Smooth muscle cell (in vitro differentiated cells): ENCODE results near the gene LMTK3. TPM values are rescaled to one million over a fixed set of nuclear protein-coding genes. Genes with fewer than 3 reads are reported as not detected.

Experiments used
- DNase-seq: peaks from one replicate; lab custom pipeline; 2025; ENCODE audit not compliant: unreplicated experiment; lab: John Stamatoyannopoulos, UW
- H2AFZ ChIP-seq: fragments of 200-600 bp; sonication (generic); 2 replicates; pipeline ENCODE4 v1.6.0; 2016; ENCODE audit warnings: antibody characterized with exemption, low read depth, mild to moderate bottlenecking
- H3F3A ChIP-seq: fragments of 200-600 bp; sonication (generic); 2 replicates; pipeline ENCODE4 v1.6.0; 2017; ENCODE audit warnings: antibody characterized with exemption, low read depth
- H3K27ac ChIP-seq: fragments of 200-600 bp; sonication (generic); 2 replicates; pipeline ENCODE4 v1.5.1; 2016; ENCODE audit warnings: low read depth, mild to moderate bottlenecking
- H3K27me3 ChIP-seq: fragments of 200-600 bp; sonication (generic); 2 replicates; pipeline ENCODE4 v1.6.1; 2016; ENCODE audit warnings: low read depth, mild to moderate bottlenecking
- H3K36me3 ChIP-seq: fragments of 200-600 bp; sonication (generic); 2 replicates; pipeline ENCODE4 v1.5.1; 2016; ENCODE audit warnings: low read depth
- H3K4me1 ChIP-seq: fragments of 200-600 bp; sonication (generic); 2 replicates; pipeline ENCODE4 v1.5.1; 2016; ENCODE audit warnings: low read depth
- H3K4me2 ChIP-seq: fragments of 200-600 bp; sonication (generic); 2 replicates; pipeline ENCODE4 v1.6.0; 2016; ENCODE audit warnings: mild to moderate bottlenecking
- H3K4me3 ChIP-seq: fragments of 200-600 bp; sonication (generic); 2 replicates; pipeline ENCODE4 v1.5.1; 2016; ENCODE audit warnings: mild to moderate bottlenecking
- H3K79me2 ChIP-seq: fragments of 200-600 bp; sonication (generic); 2 replicates; pipeline ENCODE4 v1.6.0; 2016; ENCODE audit warnings: low read depth, mild to moderate bottlenecking
- H3K9ac ChIP-seq: fragments of 200-600 bp; sonication (generic); 2 replicates; pipeline ENCODE4 v1.6.0; 2016; ENCODE audit warnings: low read depth
- H3K9me3 ChIP-seq: fragments of 200-600 bp; sonication (generic); replicated peaks from 2 replicates; pipeline ENCODE4 v1.5.1; 2016; ENCODE audit warnings: low read depth
- H4K20me1 ChIP-seq: fragments of 200-600 bp; sonication (generic); 2 replicates; pipeline ENCODE4 v1.6.0; 2016; ENCODE audit warnings: low read depth
- CTCF ChIP-seq: fragments of 200-600 bp; sonication (generic); IDR thresholded peaks from 2 replicates; pipeline ENCODE4 v1.5.1; 2017; ENCODE audit warnings: borderline replicate concordance, mild to moderate bottlenecking, antibody characterized with exemption; ENCODE audit not compliant: insufficient read depth, poor library complexity, severe bottlenecking
- WGBS: methylation state at CpG from one replicate; pipeline ENCODE4 v1.1.7; 2016; ENCODE audit warnings: low lambda C conversion rate; 5-methylcytosine and 5-hydroxymethylcytosine counted together
- polyA plus RNA-seq: library from polyadenylated mRNA; unstranded; fragments of >200 nt; fragmentation: Nextera tagmentation; extraction: Ambion mirVana; gene quantifications from 2 replicates; pipeline ENCODE4 v1.2.1, GENCODE V29; 2016
- total RNA-seq: library from RNA; depleted of rRNA; stranded (reverse); fragments of >200 nt; gene quantifications from 2 replicates; pipeline ENCODE4 v1.2.3, GENCODE V29; 2014

Gene LMTK3
- total and polyA plus RNA-seq, 2 experiments from 2014 or later, result 0.66 to 3.1 TPM

DNA sequence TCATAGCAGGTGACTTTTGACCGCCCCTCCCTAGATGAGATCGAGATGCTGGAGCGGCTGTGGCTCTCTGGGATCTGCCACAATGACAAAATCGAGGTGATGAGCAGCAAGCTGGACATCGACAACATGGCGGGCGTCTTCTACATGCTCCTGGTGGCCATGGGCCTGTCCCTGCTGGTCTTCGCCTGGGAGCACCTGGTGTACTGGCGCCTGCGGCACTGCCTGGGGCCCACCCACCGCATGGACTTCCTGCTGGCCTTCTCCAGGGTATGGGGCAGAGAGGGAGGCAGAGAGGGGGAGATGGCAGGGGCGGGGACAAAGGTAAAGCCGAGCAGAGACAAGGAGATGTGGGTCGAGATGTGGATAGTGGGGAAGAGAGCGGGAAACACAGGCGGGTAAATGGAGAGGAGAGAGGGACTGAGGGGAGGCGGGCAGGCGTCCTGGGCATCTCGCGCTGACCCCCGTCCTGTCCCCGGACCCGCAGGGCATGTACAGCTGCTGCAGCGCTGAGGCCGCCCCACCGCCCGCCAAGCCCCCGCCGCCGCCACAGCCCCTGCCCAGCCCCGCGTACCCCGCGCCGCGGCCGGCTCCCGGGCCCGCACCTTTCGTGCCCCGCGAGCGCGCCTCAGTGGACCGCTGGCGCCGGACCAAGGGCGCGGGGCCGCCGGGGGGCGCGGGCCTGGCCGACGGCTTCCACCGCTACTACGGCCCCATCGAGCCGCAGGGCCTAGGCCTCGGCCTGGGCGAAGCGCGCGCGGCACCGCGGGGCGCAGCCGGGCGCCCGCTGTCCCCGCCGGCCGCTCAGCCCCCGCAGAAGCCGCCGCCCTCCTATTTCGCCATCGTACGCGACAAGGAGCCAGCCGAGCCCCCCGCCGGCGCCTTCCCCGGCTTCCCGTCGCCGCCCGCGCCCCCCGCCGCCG, 69.3 kb downstream of the LMTK3 start:
- TF ChIP-seq CTCF, result no peak
- no peak overlapping the region for H3K4me2 ChIP-seq
- H3K9me3 ChIP-seq, result no peaks in the 10 kb centered on the region
- H3K9ac ChIP-seq, result no peak overlapping the region
- H3K79me2 ChIP-seq, result peaks cover 12% of the 10 kb centered on the region
- no peaks in the 10 kb centered on the region for H3K36me3 ChIP-seq
- WGBS, result 93% methylated on average over 21 of the region's 94 CpGs
- no peak for DNase-seq
- H3K27ac ChIP-seq, result no peak overlapping the region
- no peak overlapping the region for H3K4me3 ChIP-seq
- H2AFZ ChIP-seq, result no peak overlapping the region
- H3K27me3 ChIP-seq, result no peaks in the 10 kb centered on the region
- H3K4me1 ChIP-seq, result peaks cover 13% of the 10 kb centered on the region
- H4K20me1 ChIP-seq, result no peaks in the 10 kb centered on the region
- H3F3A ChIP-seq, result peaks cover 5% of the 10 kb centered on the region

DNA sequence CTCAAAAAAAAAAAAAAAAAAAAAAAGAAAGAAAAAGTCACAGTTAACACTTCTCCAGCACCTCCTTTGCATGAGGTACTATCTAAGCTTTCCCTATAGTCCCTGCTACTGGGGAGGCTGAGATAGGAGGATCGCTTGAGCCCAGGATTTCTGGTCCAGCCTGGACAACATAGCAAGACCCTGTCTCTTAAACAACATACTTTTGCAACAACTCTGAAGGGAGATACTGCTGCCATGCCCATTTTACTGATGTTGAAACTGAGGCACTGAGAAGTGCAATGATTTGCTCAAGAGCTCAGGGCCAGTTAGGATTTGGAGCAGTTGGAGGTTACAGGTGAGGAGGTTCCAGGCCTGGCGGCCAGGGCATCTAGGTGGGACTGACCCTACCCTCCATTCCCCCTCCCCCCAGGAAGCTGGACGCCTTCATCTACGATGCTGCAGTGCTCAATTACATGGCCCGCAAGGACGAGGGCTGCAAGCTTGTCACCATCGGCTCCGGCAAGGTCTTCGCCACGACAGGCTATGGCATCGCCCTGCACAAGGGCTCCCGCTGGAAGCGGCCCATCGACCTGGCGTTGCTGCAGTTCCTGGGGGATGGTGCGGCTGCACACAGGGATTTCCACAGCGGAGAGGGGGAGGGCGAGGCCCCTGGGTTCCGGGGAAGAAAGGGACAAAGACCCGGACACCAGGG, 70.1 kb downstream of the LMTK3 start:
- Histone ChIP-seq H3F3A (peaks cover 5% of the 10 kb centered on the region), H4K20me1 (no peaks in the 10 kb centered on the region)
- TF ChIP-seq CTCF, result no peak

GRCh38 chr19:48436586-48436985, 75.0 kb downstream of the LMTK3 start:
- H3K9me3 ChIP-seq, result no peaks in the 10 kb centered on the region
- no peak overlapping the region for H3K4me3 ChIP-seq
- H3K4me1 ChIP-seq, result no peaks in the 10 kb centered on the region
- no peak for TF ChIP-seq CTCF
- H3K27ac ChIP-seq, result no peak overlapping the region
- no peak overlapping the region for H3K4me2 ChIP-seq
- H3K79me2 ChIP-seq, result no peaks in the 10 kb centered on the region
- H4K20me1 ChIP-seq, result no peaks in the 10 kb centered on the region
- H2AFZ ChIP-seq, result no peak overlapping the region
- WGBS, result 92% methylated on average over 5 of the region's 5 CpGs
- no peak for DNase-seq
- H3K27me3 ChIP-seq, result no peaks in the 10 kb centered on the region
- no peaks in the 10 kb centered on the region for H3F3A ChIP-seq
- H3K36me3 ChIP-seq, result no peaks in the 10 kb centered on the region
- H3K9ac ChIP-seq, result no peak overlapping the region

More for the DNA sequence above, 70.1 kb downstream of the LMTK3 start:
- WGBS, result 96% methylated on average over 19 of the region's 20 CpGs
- no peaks in the 10 kb centered on the region for H3K9me3 ChIP-seq
- peaks cover 12% of the 10 kb centered on the region for H3K4me1 ChIP-seq
- H3K79me2 ChIP-seq, result peaks cover 6% of the 10 kb centered on the region
- no peaks in the 10 kb centered on the region for H3K27me3 ChIP-seq
- no peak overlapping the region for H3K4me2 ChIP-seq
- H3K27ac ChIP-seq, result no peak overlapping the region
- DNase-seq, result no peak
- no peak overlapping the region for H2AFZ ChIP-seq
- H3K36me3 ChIP-seq, result no peaks in the 10 kb centered on the region
- no peak overlapping the region for H3K9ac ChIP-seq
- H3K4me3 ChIP-seq, result no peak overlapping the region

Other genes with a start within 250 kb of the LMTK3 start
- 0.22 and 1.5 TPM in 2 replicates for gene ZNF114, start 241.8 kb downstream of the LMTK3 start, total RNA-seq
- 0.67 and 3.2 TPM in 2 replicates for gene ZNF114, start 241.8 kb downstream of the LMTK3 start, polyA plus RNA-seq
- gene EMP3, start 186.3 kb downstream of the LMTK3 start, total RNA-seq, result 74.5 and 95.2 TPM in 2 replicates
- gene EMP3, start 186.3 kb downstream of the LMTK3 start, polyA plus RNA-seq, result 424 and 458 TPM in 2 replicates
- 3.0 and 3.8 TPM in 2 replicates for gene TMEM143, start 147.9 kb downstream of the LMTK3 start, total RNA-seq
- 11.2 and 18.7 TPM in 2 replicates for gene TMEM143, start 147.9 kb downstream of the LMTK3 start, polyA plus RNA-seq
- gene SYNGR4, start 147.5 kb downstream of the LMTK3 start, total RNA-seq, result not detected in 2 replicates
- gene SYNGR4, start 147.5 kb downstream of the LMTK3 start, polyA plus RNA-seq, result 0.98 TPM in 1 of 2 replicates, not detected in the other
- gene KDELR1, start 120.3 kb downstream of the LMTK3 start, total RNA-seq, result 203 and 239 TPM in 2 replicates
- gene KDELR1, start 120.3 kb downstream of the LMTK3 start, polyA plus RNA-seq, result 296 and 315 TPM in 2 replicates
- gene GRIN2D, start 118.2 kb downstream of the LMTK3 start, total RNA-seq, result 3.5 and 4.0 TPM in 2 replicates
- gene GRIN2D, start 118.2 kb downstream of the LMTK3 start, polyA plus RNA-seq, result 10.7 and 12.7 TPM in 2 replicates
- 11.7 and 22.1 TPM in 2 replicates for gene GRWD1, start 65.9 kb downstream of the LMTK3 start, total RNA-seq
- gene GRWD1, start 65.9 kb downstream of the LMTK3 start, polyA plus RNA-seq, result 23.6 and 25.7 TPM in 2 replicates
- gene KCNJ14, start 56.3 kb downstream of the LMTK3 start, total RNA-seq, result 1.2 and 1.8 TPM in 2 replicates
- 1.7 and 2.0 TPM in 2 replicates for gene KCNJ14, start 56.3 kb downstream of the LMTK3 start, polyA plus RNA-seq
- gene CYTH2, start 42.5 kb downstream of the LMTK3 start, total RNA-seq, result 44.5 and 49.7 TPM in 2 replicates
- gene CYTH2, start 42.5 kb downstream of the LMTK3 start, polyA plus RNA-seq, result 62.1 and 95.0 TPM in 2 replicates
- 1.7 TPM in 1 of 2 replicates, not detected in the other for gene SULT2B1, start 40.3 kb upstream of the LMTK3 start, total RNA-seq
- 0.13 and 2.3 TPM in 2 replicates for gene SULT2B1, start 40.3 kb upstream of the LMTK3 start, polyA plus RNA-seq
- not detected in 2 replicates for gene SPACA4, start 94.9 kb upstream of the LMTK3 start, total RNA-seq
- gene SPACA4, start 94.9 kb upstream of the LMTK3 start, polyA plus RNA-seq, result 0.43 TPM in 1 of 2 replicates, not detected in the other
- gene FAM83E, start 103.2 kb upstream of the LMTK3 start, total RNA-seq, result 0.49 and 0.72 TPM in 2 replicates
- gene FAM83E, start 103.2 kb upstream of the LMTK3 start, polyA plus RNA-seq, result 0.49 and 2.0 TPM in 2 replicates
- gene RPL18, start 107.3 kb upstream of the LMTK3 start, total RNA-seq, result 1,279 and 1,519 TPM in 2 replicates
- gene RPL18, start 107.3 kb upstream of the LMTK3 start, polyA plus RNA-seq, result 666 and 762 TPM in 2 replicates
- 4.0 and 8.2 TPM in 2 replicates for gene SPHK2, start 107.7 kb upstream of the LMTK3 start, total RNA-seq
- 9.3 and 13.8 TPM in 2 replicates for gene SPHK2, start 107.7 kb upstream of the LMTK3 start, polyA plus RNA-seq
- 3.5 and 4.5 TPM in 2 replicates for gene DBP, start 125.5 kb upstream of the LMTK3 start, total RNA-seq
- 6.9 and 11.3 TPM in 2 replicates for gene DBP, start 125.5 kb upstream of the LMTK3 start, polyA plus RNA-seq
- 0.09 and 1.7 TPM in 2 replicates for gene CA11, start 134.4 kb upstream of the LMTK3 start, total RNA-seq
- gene CA11, start 134.4 kb upstream of the LMTK3 start, polyA plus RNA-seq, result 6.9 and 9.5 TPM in 2 replicates
- gene NTN5, start 161.2 kb upstream of the LMTK3 start, total RNA-seq, result not detected in 2 replicates
- 0.22 TPM in 1 of 2 replicates, not detected in the other for gene NTN5, start 161.2 kb upstream of the LMTK3 start, polyA plus RNA-seq
- gene FUT2, start 184.1 kb upstream of the LMTK3 start, total RNA-seq, result 0.27 and 1.1 TPM in 2 replicates
- gene FUT2, start 184.1 kb upstream of the LMTK3 start, polyA plus RNA-seq, result 0.18 and 0.54 TPM in 2 replicates
- 0.22 and 0.58 TPM in 2 replicates for gene MAMSTR, start 207.9 kb upstream of the LMTK3 start, total RNA-seq
- 3.2 and 3.9 TPM in 2 replicates for gene MAMSTR, start 207.9 kb upstream of the LMTK3 start, polyA plus RNA-seq
- gene RASIP1, start 228.8 kb upstream of the LMTK3 start, total RNA-seq, result 0.27 and 0.81 TPM in 2 replicates
- 2.7 and 3.5 TPM in 2 replicates for gene RASIP1, start 228.8 kb upstream of the LMTK3 start, polyA plus RNA-seq
- gene IZUMO1, start 235.1 kb upstream of the LMTK3 start, total RNA-seq, result 0.45 TPM in 1 of 2 replicates, not detected in the other
- not detected in 2 replicates for gene IZUMO1, start 235.1 kb upstream of the LMTK3 start, polyA plus RNA-seq
- gene FUT1, start 240.8 kb upstream of the LMTK3 start, total RNA-seq, result 0.58 TPM in 2 replicates
- 0.51 and 1.8 TPM in 2 replicates for gene FUT1, start 240.8 kb upstream of the LMTK3 start, polyA plus RNA-seq
- gene FGF21, start 243.7 kb upstream of the LMTK3 start, total RNA-seq, result not detected in 2 replicates
- gene FGF21, start 243.7 kb upstream of the LMTK3 start, polyA plus RNA-seq, result not detected in 2 replicates